Thymus (tissue), 14 donors: ENCODE data around the gene SSRP1. TPM values are rescaled to one million over a fixed set of nuclear protein-coding genes. Genes with fewer than 3 reads are reported as not detected.

ENCODE experiments used
- DNase-seq, 9 donors: peaks; one replicate each; pipeline ENCODE4 v3.0.0-alpha.2; 2013; ENCODE audit warnings: low spot score in 9 of 9, low read depth in 6 of 9, missing footprints in 1 of 9
- H3K27ac ChIP-seq, 2 donors: one replicate each; pipeline ENCODE4 v1.5.1; 2013; ENCODE audit warnings: control low read depth in 1 of 2, low read depth in 1 of 2, low read length in 1 of 2, mild to moderate bottlenecking in 1 of 2, moderate library complexity in 1 of 2
- H3K27me3 ChIP-seq, 2 donors: one replicate each; pipeline ENCODE4 v1.5.1; 2013; ENCODE audit warnings: low read length in 1 of 2; ENCODE audit not compliant: control insufficient read depth in 2 of 2, insufficient read depth in 1 of 2
- H3K36me3 ChIP-seq, 2 donors: one replicate each; pipeline ENCODE4 v1.5.1; 2013; ENCODE audit warnings: low read length in 1 of 2, mild to moderate bottlenecking in 1 of 2, moderate library complexity in 1 of 2; ENCODE audit not compliant: control insufficient read depth in 2 of 2, insufficient read depth in 2 of 2
- H3K4me1 ChIP-seq, 2 donors: one replicate each; pipeline ENCODE4 v1.5.1; 2013; ENCODE audit warnings: low read length in 2 of 2; ENCODE audit not compliant: control insufficient read depth in 2 of 2, insufficient read depth in 2 of 2
- H3K4me3 ChIP-seq, 2 donors: one replicate each; pipeline ENCODE4 v1.5.1; 2013; ENCODE audit warnings: low read length in 2 of 2, control low read depth in 1 of 2, mild to moderate bottlenecking in 1 of 2
- H3K9me3 ChIP-seq, 2 donors: one replicate each; pipeline ENCODE4 v1.5.1; 2013; ENCODE audit warnings: low read length in 1 of 2, mild to moderate bottlenecking in 1 of 2; ENCODE audit not compliant: control insufficient read depth in 2 of 2, insufficient read depth in 1 of 2
- WGBS: extraction: QIAGEN DNeasy Blood & Tissue Kit; methylation state at CpG from one replicate; pipeline ENCODE4 v1.1.7; 2013; 5-methylcytosine and 5-hydroxymethylcytosine counted together
- long read RNA-seq, 10 donors: transcript quantifications; one replicate each; lab custom pipeline, GENCODE V29; 2026
- polyA plus RNA-seq: library from polyadenylated mRNA; stranded (reverse); fragments of 200-250 nt; gene quantifications from one replicate; pipeline ENCODE4 v1.2.3, GENCODE V29; 2013
- total RNA-seq: library from RNA; stranded (reverse); fragments of 120-200 nt; gene quantifications from one replicate; pipeline ENCODE4 v1.2.4, GENCODE V29; 2013
- donor health status: healthy.

Gene SSRP1, protein sequence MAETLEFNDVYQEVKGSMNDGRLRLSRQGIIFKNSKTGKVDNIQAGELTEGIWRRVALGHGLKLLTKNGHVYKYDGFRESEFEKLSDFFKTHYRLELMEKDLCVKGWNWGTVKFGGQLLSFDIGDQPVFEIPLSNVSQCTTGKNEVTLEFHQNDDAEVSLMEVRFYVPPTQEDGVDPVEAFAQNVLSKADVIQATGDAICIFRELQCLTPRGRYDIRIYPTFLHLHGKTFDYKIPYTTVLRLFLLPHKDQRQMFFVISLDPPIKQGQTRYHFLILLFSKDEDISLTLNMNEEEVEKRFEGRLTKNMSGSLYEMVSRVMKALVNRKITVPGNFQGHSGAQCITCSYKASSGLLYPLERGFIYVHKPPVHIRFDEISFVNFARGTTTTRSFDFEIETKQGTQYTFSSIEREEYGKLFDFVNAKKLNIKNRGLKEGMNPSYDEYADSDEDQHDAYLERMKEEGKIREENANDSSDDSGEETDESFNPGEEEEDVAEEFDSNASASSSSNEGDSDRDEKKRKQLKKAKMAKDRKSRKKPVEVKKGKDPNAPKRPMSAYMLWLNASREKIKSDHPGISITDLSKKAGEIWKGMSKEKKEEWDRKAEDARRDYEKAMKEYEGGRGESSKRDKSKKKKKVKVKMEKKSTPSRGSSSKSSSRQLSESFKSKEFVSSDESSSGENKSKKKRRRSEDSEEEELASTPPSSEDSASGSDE
- total RNA-seq, result 110 TPM
- polyA plus RNA-seq, result 48.8 TPM
- long read RNA-seq, donor 1, result 0 reads
- long read RNA-seq, donor 2, result 0 reads
- long read RNA-seq, donor 3, transcript SSRP1-201 (17 exons, 2,819 nt), result major isoform, 19 of 156 reads
- long read RNA-seq, donor 3, partial matches to known transcripts, result 137 of 156 reads
- long read RNA-seq, donor 3, other reads (novel, unspliced or antisense), result 0 of 156 reads
- long read RNA-seq, donor 4, partial matches to known transcripts, result 33 of 34 reads
- long read RNA-seq, donor 4, other reads (novel, unspliced or antisense), result 0 of 34 reads
- long read RNA-seq, donor 5, transcript SSRP1-201 (17 exons, 2,819 nt), result major isoform, 11 of 158 reads
- long read RNA-seq, donor 5, partial matches to known transcripts, result 147 of 158 reads
- long read RNA-seq, donor 5, other reads (novel, unspliced or antisense), result 0 of 158 reads
- long read RNA-seq, donor 6, transcript SSRP1-201 (17 exons, 2,819 nt), result major isoform, 15 of 100 reads
- long read RNA-seq, donor 6, partial matches to known transcripts, result 85 of 100 reads
- long read RNA-seq, donor 6, other reads (novel, unspliced or antisense), result 0 of 100 reads
- long read RNA-seq, donor 7, transcript SSRP1-201 (17 exons, 2,819 nt), result major isoform, 10 of 83 reads
- long read RNA-seq, donor 7, partial matches to known transcripts, result 73 of 83 reads
- long read RNA-seq, donor 7, other reads (novel, unspliced or antisense), result 0 of 83 reads
- long read RNA-seq, donor 8, partial matches to known transcripts, result 5 of 6 reads
- long read RNA-seq, donor 8, other reads (novel, unspliced or antisense), result 0 of 6 reads
- long read RNA-seq, donor 9, transcript SSRP1-201 (17 exons, 2,819 nt), result major isoform, 8 of 24 reads
- long read RNA-seq, donor 9, partial matches to known transcripts, result 16 of 24 reads
- long read RNA-seq, donor 9, other reads (novel, unspliced or antisense), result 0 of 24 reads
- long read RNA-seq, donor 10, partial matches to known transcripts, result 57 of 57 reads
- long read RNA-seq, donor 10, other reads (novel, unspliced or antisense), result 0 of 57 reads

DNA sequence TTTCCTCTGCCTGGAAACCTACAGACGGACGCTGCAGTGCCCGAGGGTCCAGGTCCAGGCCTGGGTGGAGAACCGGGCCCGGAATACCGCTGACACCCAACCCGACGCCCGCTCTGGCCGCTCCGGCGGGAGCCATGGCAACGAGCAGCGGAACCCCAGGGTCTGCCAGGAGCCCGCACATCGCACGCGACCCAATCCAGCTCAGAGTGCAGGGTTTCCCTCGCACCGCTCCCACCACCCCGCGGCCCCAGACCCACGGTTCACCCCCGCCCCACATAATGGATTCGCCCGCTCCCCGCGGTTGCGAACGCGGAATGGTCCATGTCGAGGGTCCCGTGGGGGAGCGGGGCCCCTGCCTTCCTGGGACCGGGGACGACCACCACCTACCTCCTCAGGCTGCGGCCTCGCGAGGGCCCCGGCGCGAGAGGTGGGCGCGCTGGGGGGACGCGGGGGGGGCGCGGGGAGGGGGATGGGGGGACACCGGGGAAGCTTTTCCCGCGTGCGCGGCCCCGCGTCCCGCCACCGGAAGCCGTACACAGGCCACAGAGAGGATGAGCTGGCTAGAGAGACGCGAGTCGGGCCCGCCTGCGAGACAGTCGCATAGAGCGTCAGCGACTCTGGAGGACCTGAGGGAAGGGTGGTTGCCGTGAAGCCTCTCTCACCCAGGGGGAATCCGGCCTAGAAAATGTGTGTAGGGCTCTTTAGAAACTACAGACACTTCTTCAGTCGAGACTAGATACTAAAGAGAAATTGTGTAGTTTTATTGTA, at the start of gene SSRP1:
Gene SSRP1, minus strand, starts transcription at position 550 of the 768 bp plus-strand sequence. CDS start 771 bp downstream, outside the sequence.
- Histone ChIP-seq H3K27me3 (peaks cover 0 to 6% of the 10 kb centered on the region in 2 donors), H3K4me3 (peak within 1 kb of the TSS; percentile 88 to 91), H3K27ac (peak within 1 kb of the TSS; percentile 81 to 88), H3K36me3 (peaks cover 27 to 36% of the 10 kb centered on the region in 2 donors), H3K4me1 (peaks cover 7 to 19% of the 10 kb centered on the region in 2 donors), H3K9me3 (peaks cover 0 to 3% of the 10 kb centered on the region in 2 donors)
- WGBS, result under 1% methylated on average over 69 of the region's 69 CpGs
- peak in 8 of 9 donors; percentile 67 to 94 (median 82) for DNase-seq

DNA sequence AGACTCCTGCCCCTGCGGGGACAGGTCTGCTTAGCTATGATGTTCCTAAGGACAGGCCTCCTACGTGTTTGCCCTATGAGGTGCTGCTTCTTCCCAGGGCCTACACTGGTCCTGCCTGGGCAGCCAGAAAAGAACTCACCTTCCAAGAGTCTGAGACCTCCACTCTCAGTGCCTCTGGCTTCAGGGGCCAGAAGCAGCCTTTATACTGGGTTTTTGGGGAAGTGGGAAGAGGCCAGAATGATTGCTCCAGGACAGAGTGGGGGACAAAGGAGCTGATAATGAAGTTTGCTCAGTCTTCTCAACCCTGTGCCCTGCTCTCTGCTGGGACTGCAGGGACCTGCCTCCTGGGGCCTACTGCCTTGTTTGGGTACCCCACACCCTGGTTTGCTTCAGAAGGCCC, 45.3 kb upstream of the SSRP1 start, which contains the start of gene PRG3:
Gene PRG3, minus strand, starts transcription at position 176 of the 400 bp plus-strand sequence. CDS start 442 bp downstream, outside the sequence.
- no peaks in the 10 kb centered on the region for H3K4me1 ChIP-seq
- no peak within 1 kb of the TSS for H3K27ac ChIP-seq
- no peak within 1 kb of the TSS for H3K4me3 ChIP-seq
- DNase-seq, result no peak
- H3K9me3 ChIP-seq, result peaks cover 0 to 1% of the 10 kb centered on the region in 2 donors
- H3K27me3 ChIP-seq, result no peaks in the 10 kb centered on the region
- no peaks in the 10 kb centered on the region for H3K36me3 ChIP-seq
- 93% methylated on average over 2 of the region's 2 CpGs for WGBS

DNA sequence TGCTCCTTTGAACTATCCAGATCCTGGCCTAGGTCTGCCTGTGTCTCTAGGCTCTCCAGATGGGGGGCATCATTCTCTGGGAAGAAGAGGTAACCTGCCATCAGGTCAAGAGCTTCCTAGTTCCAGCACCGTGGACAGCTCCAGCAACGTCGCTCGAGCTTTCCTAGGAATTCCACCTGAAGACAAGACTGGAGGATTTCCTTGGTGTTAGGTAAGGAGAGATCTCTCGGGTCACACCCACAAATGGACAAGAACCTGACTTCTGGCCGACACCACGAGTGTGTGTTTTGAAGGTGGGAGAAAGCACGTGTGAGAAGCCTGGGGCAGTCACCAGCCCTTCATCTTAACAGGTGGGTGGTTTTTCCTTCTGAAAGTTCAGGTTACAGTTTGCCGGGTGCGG, 44.0 kb upstream of the SSRP1 start:
- no peaks in the 10 kb centered on the region for H3K4me1 ChIP-seq
- 41% methylated on average over 10 of the region's 10 CpGs for WGBS
- peak in 2 of 9 donors; percentile 8 to 12 for DNase-seq

DNA sequence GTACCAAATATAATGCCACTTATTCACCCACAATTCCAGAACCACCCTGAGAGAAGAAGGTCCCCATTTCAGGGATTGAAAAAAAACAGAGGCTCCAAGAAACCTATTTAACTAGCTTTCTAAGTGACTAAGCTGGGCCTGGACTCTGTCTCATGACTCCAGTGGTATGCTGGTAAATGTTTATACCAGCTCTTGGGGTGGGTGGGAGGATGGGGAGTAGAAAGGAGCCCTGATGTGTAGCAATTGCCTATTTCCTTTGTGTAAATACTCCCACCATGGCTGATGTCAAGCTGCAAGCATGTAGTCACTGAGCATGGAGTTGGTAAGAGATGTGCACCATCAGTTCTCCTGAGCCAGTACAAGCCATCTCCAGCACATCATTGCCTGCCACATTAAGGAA, 42.5 kb upstream of the SSRP1 start:
- no peak overlapping the region for H3K27ac ChIP-seq
- H3K27me3 ChIP-seq, result no peaks in the 10 kb centered on the region
- peaks cover 0 to 1% of the 10 kb centered on the region in 2 donors for H3K9me3 ChIP-seq
- no peaks in the 10 kb centered on the region for H3K36me3 ChIP-seq
- no peaks in the 10 kb centered on the region for H3K4me1 ChIP-seq
- DNase-seq, result no peak
- no peak overlapping the region for H3K4me3 ChIP-seq

More for the DNA sequence above, 44.0 kb upstream of the SSRP1 start:
- Histone ChIP-seq H3K4me3 (no peak overlapping the region), H3K27me3 (no peaks in the 10 kb centered on the region), H3K27ac (no peak overlapping the region), H3K9me3 (peaks cover 0 to 1% of the 10 kb centered on the region in 2 donors), H3K36me3 (no peaks in the 10 kb centered on the region)

DNA sequence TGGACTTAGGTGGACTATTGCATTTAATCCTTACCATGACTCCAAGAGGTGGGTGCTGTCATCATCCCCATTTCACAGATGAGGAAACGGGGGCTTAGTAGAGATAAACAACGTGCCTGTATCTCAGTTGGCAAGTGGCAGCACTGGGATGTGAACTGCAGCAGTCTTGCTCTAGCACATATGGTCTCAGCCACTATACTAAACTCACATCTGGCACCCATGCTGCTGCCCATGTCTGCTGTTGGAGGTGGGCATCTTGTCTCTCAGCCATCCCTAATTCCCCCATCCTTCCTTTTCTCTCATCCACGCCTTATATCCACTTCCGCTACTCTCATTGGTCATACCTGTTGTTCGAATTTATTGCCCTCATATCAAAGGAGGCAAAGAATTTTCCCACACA, 41.4 kb upstream of the SSRP1 start:
- Histone ChIP-seq H3K27ac (no peak overlapping the region), H3K4me3 (no peak overlapping the region), H3K36me3 (no peaks in the 10 kb centered on the region), H3K4me1 (no peaks in the 10 kb centered on the region), H3K27me3 (no peaks in the 10 kb centered on the region), H3K9me3 (peaks cover 0 to 1% of the 10 kb centered on the region in 2 donors)
- no peak for DNase-seq
- 89% methylated on average over 5 of the region's 5 CpGs for WGBS

DNA sequence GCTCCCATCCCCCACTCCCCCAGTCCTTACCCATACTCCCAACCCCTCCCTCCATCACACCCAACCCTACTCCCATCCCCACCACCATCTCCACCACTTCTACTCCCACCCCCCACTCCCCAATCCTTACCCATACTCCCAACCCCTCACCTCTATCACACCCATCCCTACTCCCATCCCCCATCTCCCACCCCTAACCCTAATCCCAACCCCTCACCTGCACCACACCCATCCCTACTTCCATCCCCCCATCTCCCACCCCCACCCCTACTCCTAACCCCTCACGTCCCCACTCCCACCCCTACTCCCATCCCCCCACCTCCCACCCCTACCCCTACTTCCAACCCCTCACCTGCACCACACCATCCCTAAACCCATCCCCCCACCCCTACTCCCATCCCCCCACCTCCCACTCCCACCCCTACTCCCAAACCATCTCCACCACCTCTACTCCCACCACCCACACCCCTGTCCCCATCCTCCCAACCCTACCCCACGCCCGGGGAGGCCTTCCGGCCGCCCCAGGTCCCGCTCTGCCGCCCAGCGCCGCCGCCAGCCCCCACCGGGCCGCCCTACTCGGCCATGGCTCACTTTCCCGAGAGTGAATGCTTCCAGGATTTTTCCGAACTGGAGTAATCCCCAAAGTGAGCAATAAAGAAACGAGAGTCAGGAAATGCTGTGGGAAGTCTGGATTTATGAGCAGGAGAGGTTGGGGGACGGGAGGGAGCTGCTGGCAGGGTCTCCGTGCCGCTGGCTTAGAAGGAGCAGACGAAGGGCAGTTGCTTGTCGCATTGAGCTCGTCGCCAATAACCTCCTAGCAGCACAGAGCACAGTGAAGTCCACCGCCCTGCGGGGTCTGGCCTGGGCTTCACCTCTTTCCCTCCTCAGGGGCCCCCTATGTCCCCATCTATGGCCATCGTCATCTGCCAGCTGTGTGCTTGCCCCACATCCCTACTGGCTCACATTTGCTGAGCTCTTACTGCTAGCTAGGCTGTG, 40.7 kb upstream of the SSRP1 start:
- Histone ChIP-seq H3K4me3 (no peak overlapping the region), H3K27me3 (no peaks in the 10 kb centered on the region), H3K36me3 (no peaks in the 10 kb centered on the region), H3K4me1 (no peaks in the 10 kb centered on the region), H3K27ac (no peak overlapping the region), H3K9me3 (peaks cover 0 to 1% of the 10 kb centered on the region in 2 donors)
- no peak for DNase-seq
- WGBS, result 81% methylated on average over 26 of the region's 26 CpGs

DNA sequence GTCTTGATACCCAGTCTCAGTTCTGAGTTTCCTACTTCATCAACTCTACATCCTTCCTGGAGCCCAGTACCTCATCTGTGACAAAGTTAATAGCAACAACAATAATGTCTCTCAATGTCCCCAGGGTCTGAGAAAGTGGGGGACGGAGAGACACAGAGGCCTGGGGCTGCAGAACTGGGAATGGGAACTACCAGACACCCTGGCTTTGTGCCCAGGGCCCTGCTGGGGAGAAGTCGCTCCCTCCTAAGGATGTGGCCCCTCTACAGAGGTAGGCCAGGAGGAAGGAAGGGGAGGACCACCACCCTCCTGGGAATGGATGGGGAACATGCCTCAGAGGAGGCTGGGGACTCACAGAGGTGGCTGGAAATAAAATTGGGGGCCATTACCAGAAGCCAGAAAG, 39.8 kb upstream of the SSRP1 start:
- Histone ChIP-seq H3K4me3 (no peak overlapping the region), H3K27ac (no peak overlapping the region), H3K36me3 (no peaks in the 10 kb centered on the region), H3K4me1 (no peaks in the 10 kb centered on the region), H3K27me3 (no peaks in the 10 kb centered on the region), H3K9me3 (peaks cover 0 to 1% of the 10 kb centered on the region in 2 donors)
- no peak for DNase-seq
- WGBS, result 81% methylated on average over 2 of the region's 2 CpGs
